ENCODE data around the gene DLG1.

Gene DLG1

GRCh38 chr3:197083486-197083885 is 214.9 kb downstream of the DLG1 start:
- TF ChIP-seq TAF1 (IDR thresholded peaks at IDR 0.05; ENCODE audit: low read depth) (no peak), TEAD4 (IDR thresholded peaks at IDR 0.05) (no peak)

GRCh38 chr3:197082871-197083270 is 215.5 kb downstream of the DLG1 start:
- TF ChIP-seq TCF12 (IDR thresholded peaks at IDR 0.05; ENCODE audit: low read depth) (no peak), TAF1 (IDR thresholded peaks at IDR 0.05; ENCODE audit: low read depth) (no peak), TEAD4 (IDR thresholded peaks at IDR 0.05) (no peak), EP300 (IDR thresholded peaks at IDR 0.05; ENCODE audit: borderline replicate concordance) (no peak), YY1 (IDR thresholded peaks at IDR 0.05; ENCODE audit: low read depth) (no peak), NFIC (IDR thresholded peaks at IDR 0.05) (no peak), CEBPB (IDR thresholded peaks at IDR 0.05) (no peak), CREB1 (IDR thresholded peaks at IDR 0.05; ENCODE audit: low read depth) (no peak), FOXM1 (IDR thresholded peaks at IDR 0.05; ENCODE audit: borderline replicate concordance, low read depth) (no peak), USF1 (IDR thresholded peaks at IDR 0.05) (no peak), RAD21 (IDR thresholded peaks at IDR 0.05; ENCODE audit: low read depth) (no peak), ZBTB7A (IDR thresholded peaks at IDR 0.05; ENCODE audit: low read depth) (no peak), EGR1 (IDR thresholded peaks at IDR 0.05) (no peak)
- TF ChIP-seq, protein P1, sequence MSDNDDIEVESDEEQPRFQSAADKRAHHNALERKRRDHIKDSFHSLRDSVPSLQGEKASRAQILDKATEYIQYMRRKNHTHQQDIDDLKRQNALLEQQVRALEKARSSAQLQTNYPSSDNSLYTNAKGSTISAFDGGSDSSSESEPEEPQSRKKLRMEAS (IDR thresholded peaks at IDR 0.05), result no peak
- TF ChIP-seq, protein P2, sequence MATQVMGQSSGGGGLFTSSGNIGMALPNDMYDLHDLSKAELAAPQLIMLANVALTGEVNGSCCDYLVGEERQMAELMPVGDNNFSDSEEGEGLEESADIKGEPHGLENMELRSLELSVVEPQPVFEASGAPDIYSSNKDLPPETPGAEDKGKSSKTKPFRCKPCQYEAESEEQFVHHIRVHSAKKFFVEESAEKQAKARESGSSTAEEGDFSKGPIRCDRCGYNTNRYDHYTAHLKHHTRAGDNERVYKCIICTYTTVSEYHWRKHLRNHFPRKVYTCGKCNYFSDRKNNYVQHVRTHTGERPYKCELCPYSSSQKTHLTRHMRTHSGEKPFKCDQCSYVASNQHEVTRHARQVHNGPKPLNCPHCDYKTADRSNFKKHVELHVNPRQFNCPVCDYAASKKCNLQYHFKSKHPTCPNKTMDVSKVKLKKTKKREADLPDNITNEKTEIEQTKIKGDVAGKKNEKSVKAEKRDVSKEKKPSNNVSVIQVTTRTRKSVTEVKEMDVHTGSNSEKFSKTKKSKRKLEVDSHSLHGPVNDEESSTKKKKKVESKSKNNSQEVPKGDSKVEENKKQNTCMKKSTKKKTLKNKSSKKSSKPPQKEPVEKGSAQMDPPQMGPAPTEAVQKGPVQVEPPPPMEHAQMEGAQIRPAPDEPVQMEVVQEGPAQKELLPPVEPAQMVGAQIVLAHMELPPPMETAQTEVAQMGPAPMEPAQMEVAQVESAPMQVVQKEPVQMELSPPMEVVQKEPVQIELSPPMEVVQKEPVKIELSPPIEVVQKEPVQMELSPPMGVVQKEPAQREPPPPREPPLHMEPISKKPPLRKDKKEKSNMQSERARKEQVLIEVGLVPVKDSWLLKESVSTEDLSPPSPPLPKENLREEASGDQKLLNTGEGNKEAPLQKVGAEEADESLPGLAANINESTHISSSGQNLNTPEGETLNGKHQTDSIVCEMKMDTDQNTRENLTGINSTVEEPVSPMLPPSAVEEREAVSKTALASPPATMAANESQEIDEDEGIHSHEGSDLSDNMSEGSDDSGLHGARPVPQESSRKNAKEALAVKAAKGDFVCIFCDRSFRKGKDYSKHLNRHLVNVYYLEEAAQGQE (IDR thresholded peaks at IDR 0.05; ENCODE audit: low read depth), result no peak

GRCh38 chr3:197080344-197080743 is 218.1 kb downstream of the DLG1 start:
- no peak for TF ChIP-seq FOXM1 (IDR thresholded peaks at IDR 0.05; ENCODE audit: borderline replicate concordance, low read depth)

GRCh38 chr3:197076415-197076814 is 222.0 kb downstream of the DLG1 start:
- TF ChIP-seq EP300 (IDR thresholded peaks at IDR 0.05; ENCODE audit: borderline replicate concordance) (no peak), EGR1 (IDR thresholded peaks at IDR 0.05) (no peak), USF1 (IDR thresholded peaks at IDR 0.05) (no peak), YY1 (IDR thresholded peaks at IDR 0.05; ENCODE audit: low read depth) (no peak), RAD21 (IDR thresholded peaks at IDR 0.05; ENCODE audit: low read depth) (no peak), TEAD4 (IDR thresholded peaks at IDR 0.05) (no peak), TAF1 (IDR thresholded peaks at IDR 0.05; ENCODE audit: low read depth) (no peak), FOXM1 (IDR thresholded peaks at IDR 0.05; ENCODE audit: borderline replicate concordance, low read depth) (no peak), TCF12 (IDR thresholded peaks at IDR 0.05; ENCODE audit: low read depth) (no peak), CREB1 (IDR thresholded peaks at IDR 0.05; ENCODE audit: low read depth) (no peak), CEBPB (IDR thresholded peaks at IDR 0.05) (no peak), ZBTB7A (IDR thresholded peaks at IDR 0.05; ENCODE audit: low read depth) (no peak), NFIC (IDR thresholded peaks at IDR 0.05) (no peak)
- TF ChIP-seq, protein P2 (IDR thresholded peaks at IDR 0.05; ENCODE audit: low read depth), result no peak
- TF ChIP-seq, protein P1 (IDR thresholded peaks at IDR 0.05), result no peak

- TF ChIP-seq USF1 (IDR thresholded peaks at IDR 0.05) (no peak), TAF1 (IDR thresholded peaks at IDR 0.05; ENCODE audit: low read depth) (no peak), TEAD4 (IDR thresholded peaks at IDR 0.05) (no peak), YY1 (IDR thresholded peaks at IDR 0.05; ENCODE audit: low read depth) (no peak), EGR1 (IDR thresholded peaks at IDR 0.05) (no peak), ZBTB7A (IDR thresholded peaks at IDR 0.05; ENCODE audit: low read depth) (no peak), NFIC (IDR thresholded peaks at IDR 0.05) (no peak), FOXM1 (IDR thresholded peaks at IDR 0.05; ENCODE audit: borderline replicate concordance, low read depth) (no peak), RAD21 (IDR thresholded peaks at IDR 0.05; ENCODE audit: low read depth) (no peak), EP300 (IDR thresholded peaks at IDR 0.05; ENCODE audit: borderline replicate concordance) (no peak), CEBPB (IDR thresholded peaks at IDR 0.05) (no peak), CREB1 (IDR thresholded peaks at IDR 0.05; ENCODE audit: low read depth) (no peak)
- TF ChIP-seq, protein P2 (IDR thresholded peaks at IDR 0.05; ENCODE audit: low read depth), result no peak
- TF ChIP-seq, protein P1 (IDR thresholded peaks at IDR 0.05), result no peak
Measured at GRCh38 chr3:197068077-197068476, 230.3 kb downstream of the DLG1 start.
